ENCODE measurements around the gene SECISBP2L.
"Not testable (repeated sequence)": the region's sequence is repeated elsewhere in the genome, so short reads cannot be mapped to it uniquely, and the experiment has no call there.

Gene SECISBP2L

GRCh38 chr15:48972750-48973503, 73.3 kb downstream of the SECISBP2L start:
- no peak overlapping the region for H3K4ac ChIP-seq (ENCODE audit: low read length)
- no peak overlapping the region for H2BK120ac ChIP-seq (ENCODE audit: low read depth, low read length)
- H4K8ac ChIP-seq (ENCODE audit: low read depth, low read length) = no peak overlapping the region
- H3K23ac ChIP-seq (ENCODE audit: low read depth, low read length, poor library complexity) = no peak overlapping the region
- WGBS, 2 donors (ENCODE audit: extremely low coverage in 2 of 2, insufficient read length in 2 of 2, insufficient replicate concordance in 1 of 2) = no CpG with 5 or more reads among the region's 35 CpGs
- H4K91ac ChIP-seq (ENCODE audit: low read depth, low read length, poor library complexity) = no peak overlapping the region
- H3K4me1 ChIP-seq (ENCODE audit: control insufficient read depth in 2 of 2, insufficient read depth in 1 of 2, low read depth in 1 of 2, low read length in 2 of 2) = peaks cover 4 to 17% of the 10 kb centered on the region in 2 donors
- no peak overlapping the region for H3K4me2 ChIP-seq (ENCODE audit: insufficient read depth, low read length, poor library complexity, severe bottlenecking)
- no peaks in the 10 kb centered on the region for H3K79me1 ChIP-seq (ENCODE audit: low read depth, low read length)
- DNase-seq (ENCODE audit: low spot score) = no peak
- H3K27me3 ChIP-seq (ENCODE audit: control insufficient read depth in 3 of 3, insufficient read depth in 3 of 3, low read depth in 1 of 3, low read length in 3 of 3) = peaks cover 0 to 7% (median 0%) of the 10 kb centered on the region in 3 experiments
- H3K18ac ChIP-seq (ENCODE audit: low read length) = no peak overlapping the region
- H3K4me3 ChIP-seq (ENCODE audit: low read length in 2 of 2) = no peak overlapping the region
- H2BK15ac ChIP-seq (ENCODE audit: low read length) = peak overlapping the region; percentile 52
- no peak overlapping the region for H3K27ac ChIP-seq (replicated peaks; ENCODE audit: low read length)
- no peak overlapping the region for H2BK12ac ChIP-seq (ENCODE audit: low read length)
- H3K9ac ChIP-seq (ENCODE audit: low read depth, low read length, poor library complexity) = no peak overlapping the region
- H2BK5ac ChIP-seq (ENCODE audit: low read length) = no peak overlapping the region
- H2AK5ac ChIP-seq (ENCODE audit: low read depth, low read length) = peak overlapping the region; percentile 54
- H3K14ac ChIP-seq (ENCODE audit: low read length) = no peak overlapping the region
- no peaks in the 10 kb centered on the region for H3K36me3 ChIP-seq (replicated peaks in 1 of 2; ENCODE audit: control insufficient read depth in 2 of 2, insufficient read depth in 2 of 2, low read length in 2 of 2)
- H2AFZ ChIP-seq (ENCODE audit: low read length) = no peak overlapping the region
- no peaks in the 10 kb centered on the region for H3K9me3 ChIP-seq (replicated peaks in 1 of 2; ENCODE audit: control insufficient read depth in 2 of 2, insufficient read depth in 1 of 2, low read depth in 1 of 2, low read length in 2 of 2)

GRCh38 chr15:48970926-48971325, 75.3 kb downstream of the SECISBP2L start:
- H2AFZ ChIP-seq (ENCODE audit: low read length); H3K36me3 ChIP-seq (replicated peaks in 1 of 2; ENCODE audit: control insufficient read depth in 2 of 2, insufficient read depth in 2 of 2, low read length in 2 of 2); H2BK5ac ChIP-seq (ENCODE audit: low read length); H2BK120ac ChIP-seq (ENCODE audit: low read depth, low read length); H2AK5ac ChIP-seq (ENCODE audit: low read depth, low read length); H3K18ac ChIP-seq (ENCODE audit: low read length); H3K4me1 ChIP-seq (ENCODE audit: control insufficient read depth in 2 of 2, insufficient read depth in 1 of 2, low read depth in 1 of 2, low read length in 2 of 2); H4K8ac ChIP-seq (ENCODE audit: low read depth, low read length); H3K4me2 ChIP-seq (ENCODE audit: insufficient read depth, low read length, poor library complexity, severe bottlenecking); H3K9ac ChIP-seq (ENCODE audit: low read depth, low read length, poor library complexity); DNase-seq (ENCODE audit: low spot score); H2BK15ac ChIP-seq (ENCODE audit: low read length); H3K9me3 ChIP-seq (replicated peaks in 1 of 2; ENCODE audit: control insufficient read depth in 2 of 2, insufficient read depth in 1 of 2, low read depth in 1 of 2, low read length in 2 of 2); H4K91ac ChIP-seq (ENCODE audit: low read depth, low read length, poor library complexity); H2BK12ac ChIP-seq (ENCODE audit: low read length); H3K27ac ChIP-seq (replicated peaks; ENCODE audit: low read length); H3K23ac ChIP-seq (ENCODE audit: low read depth, low read length, poor library complexity); H3K79me1 ChIP-seq (ENCODE audit: low read depth, low read length); H3K4ac ChIP-seq (ENCODE audit: low read length); H3K4me3 ChIP-seq (ENCODE audit: low read length in 2 of 2); H3K14ac ChIP-seq (ENCODE audit: low read length): not testable (repeated sequence)
- H3K27me3 ChIP-seq (ENCODE audit: control insufficient read depth in 3 of 3, insufficient read depth in 3 of 3, low read depth in 1 of 3, low read length in 3 of 3) = peaks cover 0 to 17% (median 0%) of the 10 kb centered on the region in 3 experiments
- no CpG with 5 or more reads among the region's 1 CpG for WGBS, 2 donors (ENCODE audit: extremely low coverage in 2 of 2, insufficient read length in 2 of 2, insufficient replicate concordance in 1 of 2)

- no peak overlapping the region for H2BK12ac ChIP-seq (ENCODE audit: low read length)
- H3K23ac ChIP-seq (ENCODE audit: low read depth, low read length, poor library complexity) = no peak overlapping the region
- no peak overlapping the region for H2BK15ac ChIP-seq (ENCODE audit: low read length)
- no peak overlapping the region for H3K4ac ChIP-seq (ENCODE audit: low read length)
- no peak overlapping the region for H3K9ac ChIP-seq (ENCODE audit: low read depth, low read length, poor library complexity)
- no peaks in the 10 kb centered on the region for H3K9me3 ChIP-seq (replicated peaks in 1 of 2; ENCODE audit: control insufficient read depth in 2 of 2, insufficient read depth in 1 of 2, low read depth in 1 of 2, low read length in 2 of 2)
- DNase-seq (ENCODE audit: low spot score) = no peak
- H3K36me3 ChIP-seq (replicated peaks in 1 of 2; ENCODE audit: control insufficient read depth in 2 of 2, insufficient read depth in 2 of 2, low read length in 2 of 2) = no peaks in the 10 kb centered on the region
- no peak overlapping the region for H3K4me2 ChIP-seq (ENCODE audit: insufficient read depth, low read length, poor library complexity, severe bottlenecking)
- no peak overlapping the region for H3K4me3 ChIP-seq (ENCODE audit: low read length in 2 of 2)
- no peak overlapping the region for H4K91ac ChIP-seq (ENCODE audit: low read depth, low read length, poor library complexity)
- H2BK5ac ChIP-seq (ENCODE audit: low read length) = no peak overlapping the region
- H3K14ac ChIP-seq (ENCODE audit: low read length) = no peak overlapping the region
- no peak overlapping the region for H2AFZ ChIP-seq (ENCODE audit: low read length)
- no CpG with 5 or more reads among the region's 4 CpGs for WGBS, 2 donors (ENCODE audit: extremely low coverage in 2 of 2, insufficient read length in 2 of 2, insufficient replicate concordance in 1 of 2)
- no peak overlapping the region for H2BK120ac ChIP-seq (ENCODE audit: low read depth, low read length)
- peaks cover 0 to 22% (median 5%) of the 10 kb centered on the region in 3 experiments for H3K27me3 ChIP-seq (ENCODE audit: control insufficient read depth in 3 of 3, insufficient read depth in 3 of 3, low read depth in 1 of 3, low read length in 3 of 3)
- peaks cover 0 to 3% of the 10 kb centered on the region in 2 donors for H3K4me1 ChIP-seq (ENCODE audit: control insufficient read depth in 2 of 2, insufficient read depth in 1 of 2, low read depth in 1 of 2, low read length in 2 of 2)
- H3K18ac ChIP-seq (ENCODE audit: low read length) = no peak overlapping the region
- no peaks in the 10 kb centered on the region for H3K79me1 ChIP-seq (ENCODE audit: low read depth, low read length)
- no peak overlapping the region for H2AK5ac ChIP-seq (ENCODE audit: low read depth, low read length)
- H4K8ac ChIP-seq (ENCODE audit: low read depth, low read length) = no peak overlapping the region
- no peak overlapping the region for H3K27ac ChIP-seq (replicated peaks; ENCODE audit: low read length)
These were observed 78.2 kb downstream of the SECISBP2L start for GRCh38 chr15:48968066-48968465.

DNA sequence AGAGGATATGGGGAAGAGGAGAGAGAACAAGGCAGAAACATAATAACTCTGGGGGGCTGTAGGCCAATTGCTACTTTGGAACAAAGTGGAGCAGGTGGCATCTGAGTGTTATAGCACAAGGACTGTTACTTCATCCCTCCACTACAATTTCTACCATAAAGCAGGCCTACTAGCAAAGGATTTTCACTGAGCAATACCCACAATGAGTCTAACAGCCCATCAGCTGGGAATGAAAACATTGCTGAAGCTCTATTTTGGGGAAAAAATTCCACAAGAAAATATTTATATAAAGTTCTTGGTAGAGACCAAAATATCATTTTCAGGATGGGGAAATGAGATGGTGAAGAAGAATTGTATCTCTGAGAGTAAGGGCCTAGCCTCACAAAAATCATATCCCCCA, 78.9 kb downstream of the SECISBP2L start:
- Histone ChIP-seq H3K27ac (replicated peaks; ENCODE audit: low read length) (no peak overlapping the region), H3K4ac (ENCODE audit: low read length) (no peak overlapping the region), H2BK120ac (ENCODE audit: low read depth, low read length) (no peak overlapping the region), H3K4me1 (ENCODE audit: control insufficient read depth in 2 of 2, insufficient read depth in 1 of 2, low read depth in 1 of 2, low read length in 2 of 2) (peaks cover 2 to 3% of the 10 kb centered on the region in 2 donors), H3K36me3 (replicated peaks in 1 of 2; ENCODE audit: control insufficient read depth in 2 of 2, insufficient read depth in 2 of 2, low read length in 2 of 2) (no peaks in the 10 kb centered on the region), H2AFZ (ENCODE audit: low read length) (no peak overlapping the region), H2BK15ac (ENCODE audit: low read length) (no peak overlapping the region), H3K79me1 (ENCODE audit: low read depth, low read length) (no peaks in the 10 kb centered on the region), H3K9me3 (replicated peaks in 1 of 2; ENCODE audit: control insufficient read depth in 2 of 2, insufficient read depth in 1 of 2, low read depth in 1 of 2, low read length in 2 of 2) (no peaks in the 10 kb centered on the region), H2BK12ac (ENCODE audit: low read length) (no peak overlapping the region), H3K4me2 (ENCODE audit: insufficient read depth, low read length, poor library complexity, severe bottlenecking) (no peak overlapping the region), H3K14ac (ENCODE audit: low read length) (no peak overlapping the region), H3K23ac (ENCODE audit: low read depth, low read length, poor library complexity) (no peak overlapping the region), H3K9ac (ENCODE audit: low read depth, low read length, poor library complexity) (no peak overlapping the region), H3K27me3 (ENCODE audit: control insufficient read depth in 3 of 3, insufficient read depth in 3 of 3, low read depth in 1 of 3, low read length in 3 of 3) (peaks cover 5 to 30% (median 13%) of the 10 kb centered on the region in 3 experiments), H4K8ac (ENCODE audit: low read depth, low read length) (no peak overlapping the region), H3K4me3 (ENCODE audit: low read length in 2 of 2) (no peak overlapping the region), H4K91ac (ENCODE audit: low read depth, low read length, poor library complexity) (no peak overlapping the region), H2BK5ac (ENCODE audit: low read length) (no peak overlapping the region), H3K18ac (ENCODE audit: low read length) (no peak overlapping the region), H2AK5ac (ENCODE audit: low read depth, low read length) (no peak overlapping the region)
- DNase-seq (ENCODE audit: low spot score) = no peak
